ENCODE results near the gene SUPT3H. TPM values are rescaled to one million over a fixed set of nuclear protein-coding genes. Genes with fewer than 3 reads are reported as not detected.
A peak's percentile ranks its signal among the peaks of the same experiment; 100 is the strongest.

The SUPT3H gene
- total and polyA plus RNA-seq, 4 donors: 0.85 to 4.8 (median 2.4) TPM

DNA sequence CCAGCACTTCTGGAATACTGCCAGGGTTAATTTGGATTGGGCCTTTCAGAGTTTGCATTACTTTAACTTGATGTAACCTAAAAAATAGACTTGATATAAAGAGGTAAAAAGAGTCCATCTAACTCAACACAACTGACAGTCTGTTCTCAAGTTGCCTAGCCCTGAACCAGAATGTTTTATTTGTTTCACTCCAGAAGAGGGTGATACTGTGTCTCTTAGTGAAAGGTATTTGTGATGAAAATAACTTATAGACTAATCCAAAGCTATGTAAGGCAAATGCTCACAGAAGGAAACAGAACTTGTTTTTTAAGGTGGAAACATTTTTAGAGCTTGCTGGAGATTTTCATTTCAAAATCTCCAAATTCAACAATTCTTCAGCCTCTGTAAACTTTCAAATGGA lies 518.7 kb downstream of the SUPT3H start:
- no peak for TF ChIP-seq GABPA (IDR thresholded peaks at IDR 0.05 in 1 of 2, conservative IDR thresholded peaks at IDR 0.05 in 1 of 2)
- TF ChIP-seq, protein P1, sequence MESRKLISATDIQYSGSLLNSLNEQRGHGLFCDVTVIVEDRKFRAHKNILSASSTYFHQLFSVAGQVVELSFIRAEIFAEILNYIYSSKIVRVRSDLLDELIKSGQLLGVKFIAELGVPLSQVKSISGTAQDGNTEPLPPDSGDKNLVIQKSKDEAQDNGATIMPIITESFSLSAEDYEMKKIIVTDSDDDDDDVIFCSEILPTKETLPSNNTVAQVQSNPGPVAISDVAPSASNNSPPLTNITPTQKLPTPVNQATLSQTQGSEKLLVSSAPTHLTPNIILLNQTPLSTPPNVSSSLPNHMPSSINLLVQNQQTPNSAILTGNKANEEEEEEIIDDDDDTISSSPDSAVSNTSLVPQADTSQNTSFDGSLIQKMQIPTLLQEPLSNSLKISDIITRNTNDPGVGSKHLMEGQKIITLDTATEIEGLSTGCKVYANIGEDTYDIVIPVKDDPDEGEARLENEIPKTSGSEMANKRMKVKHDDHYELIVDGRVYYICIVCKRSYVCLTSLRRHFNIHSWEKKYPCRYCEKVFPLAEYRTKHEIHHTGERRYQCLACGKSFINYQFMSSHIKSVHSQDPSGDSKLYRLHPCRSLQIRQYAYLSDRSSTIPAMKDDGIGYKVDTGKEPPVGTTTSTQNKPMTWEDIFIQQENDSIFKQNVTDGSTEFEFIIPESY (IDR thresholded peaks at IDR 0.05): no peak
- TF ChIP-seq, protein P2, sequence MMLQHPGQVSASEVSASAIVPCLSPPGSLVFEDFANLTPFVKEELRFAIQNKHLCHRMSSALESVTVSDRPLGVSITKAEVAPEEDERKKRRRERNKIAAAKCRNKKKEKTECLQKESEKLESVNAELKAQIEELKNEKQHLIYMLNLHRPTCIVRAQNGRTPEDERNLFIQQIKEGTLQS (IDR thresholded peaks at IDR 0.05): no peak
- TF ChIP-seq EGR1 (IDR thresholded peaks at IDR 0.05; ENCODE audit: low read depth in 2 of 2): no peak
- TF ChIP-seq NR2F2 (IDR thresholded peaks at IDR 0.05): no peak
- TF ChIP-seq, protein P3, sequence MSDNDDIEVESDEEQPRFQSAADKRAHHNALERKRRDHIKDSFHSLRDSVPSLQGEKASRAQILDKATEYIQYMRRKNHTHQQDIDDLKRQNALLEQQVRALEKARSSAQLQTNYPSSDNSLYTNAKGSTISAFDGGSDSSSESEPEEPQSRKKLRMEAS (IDR thresholded peaks at IDR 0.05): no peak
- TF ChIP-seq RXRA (IDR thresholded peaks at IDR 0.05): no peak
- TF ChIP-seq, protein P4, sequence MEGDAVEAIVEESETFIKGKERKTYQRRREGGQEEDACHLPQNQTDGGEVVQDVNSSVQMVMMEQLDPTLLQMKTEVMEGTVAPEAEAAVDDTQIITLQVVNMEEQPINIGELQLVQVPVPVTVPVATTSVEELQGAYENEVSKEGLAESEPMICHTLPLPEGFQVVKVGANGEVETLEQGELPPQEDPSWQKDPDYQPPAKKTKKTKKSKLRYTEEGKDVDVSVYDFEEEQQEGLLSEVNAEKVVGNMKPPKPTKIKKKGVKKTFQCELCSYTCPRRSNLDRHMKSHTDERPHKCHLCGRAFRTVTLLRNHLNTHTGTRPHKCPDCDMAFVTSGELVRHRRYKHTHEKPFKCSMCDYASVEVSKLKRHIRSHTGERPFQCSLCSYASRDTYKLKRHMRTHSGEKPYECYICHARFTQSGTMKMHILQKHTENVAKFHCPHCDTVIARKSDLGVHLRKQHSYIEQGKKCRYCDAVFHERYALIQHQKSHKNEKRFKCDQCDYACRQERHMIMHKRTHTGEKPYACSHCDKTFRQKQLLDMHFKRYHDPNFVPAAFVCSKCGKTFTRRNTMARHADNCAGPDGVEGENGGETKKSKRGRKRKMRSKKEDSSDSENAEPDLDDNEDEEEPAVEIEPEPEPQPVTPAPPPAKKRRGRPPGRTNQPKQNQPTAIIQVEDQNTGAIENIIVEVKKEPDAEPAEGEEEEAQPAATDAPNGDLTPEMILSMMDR (IDR thresholded peaks at IDR 0.05; ENCODE audit: low read depth, low read length, missing input control): no peak
- peak in 1 of 2 donors; percentile 15 for TF ChIP-seq RAD21 (IDR thresholded peaks at IDR 0.05)
- H3K9me3 ChIP-seq (ENCODE audit: control insufficient read depth in 4 of 4, low read length in 3 of 4): no peaks in the 10 kb centered on the region
- no peaks in the 10 kb centered on the region for H3K4me1 ChIP-seq (ENCODE audit: control insufficient read depth in 4 of 4, insufficient read depth in 4 of 4, low read length in 3 of 4)
- H3K36me3 ChIP-seq (ENCODE audit: control insufficient read depth in 4 of 4, insufficient read depth in 3 of 4, low read depth in 1 of 4, low read length in 3 of 4): no peaks in the 10 kb centered on the region
- H3K9ac ChIP-seq (ENCODE audit: low read depth in 1 of 2, low read length in 2 of 2): no peak overlapping the region
- no peak for DNase-seq (ENCODE audit: low spot score)
- H3K27ac ChIP-seq (ENCODE audit: low read depth in 1 of 2, low read length in 2 of 2): no peak overlapping the region
- no peaks in the 10 kb centered on the region for H3K27me3 ChIP-seq (ENCODE audit: control insufficient read depth in 4 of 4, insufficient read depth in 4 of 4, low read length in 3 of 4)
- H3K4me3 ChIP-seq (ENCODE audit: low read depth in 1 of 3, low read length in 3 of 3): no peak overlapping the region

DNA sequence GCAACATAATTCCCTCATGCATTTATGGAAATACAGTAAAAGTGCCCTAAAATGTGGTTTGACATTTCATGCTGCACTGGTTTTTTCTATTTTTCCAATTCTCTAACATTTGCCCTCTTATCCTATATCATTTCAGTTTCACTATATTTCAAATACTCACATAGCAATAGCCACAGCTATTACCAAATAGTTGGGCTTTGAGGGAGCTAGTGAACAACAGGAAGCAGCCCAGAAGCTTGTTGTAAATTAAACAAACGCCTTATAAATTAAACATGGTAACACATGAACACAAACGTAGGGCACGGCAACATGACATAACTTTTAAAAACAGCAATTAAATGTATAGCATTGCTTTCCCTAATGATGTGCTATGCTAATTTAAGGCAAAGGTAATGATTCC lies 521.3 kb downstream of the SUPT3H start:
- Histone ChIP-seq H3K27ac (ENCODE audit: low read depth in 1 of 2, low read length in 2 of 2) (no peak overlapping the region), H3K36me3 (ENCODE audit: control insufficient read depth in 4 of 4, insufficient read depth in 3 of 4, low read depth in 1 of 4, low read length in 3 of 4) (no peaks in the 10 kb centered on the region), H3K4me1 (ENCODE audit: control insufficient read depth in 4 of 4, insufficient read depth in 4 of 4, low read length in 3 of 4) (no peaks in the 10 kb centered on the region), H3K9me3 (ENCODE audit: control insufficient read depth in 4 of 4, low read length in 3 of 4) (no peaks in the 10 kb centered on the region), H3K9ac (ENCODE audit: low read depth in 1 of 2, low read length in 2 of 2) (no peak overlapping the region), H3K4me3 (ENCODE audit: low read depth in 1 of 3, low read length in 3 of 3) (no peak overlapping the region), H3K27me3 (ENCODE audit: control insufficient read depth in 4 of 4, insufficient read depth in 4 of 4, low read length in 3 of 4) (no peaks in the 10 kb centered on the region)
- DNase-seq (ENCODE audit: low spot score): no peak
- 71% methylated on average over 3 of the region's 3 CpGs for WGBS
- TF ChIP-seq FOXA1 (IDR thresholded peaks at IDR 0.05): no peak
- TF ChIP-seq, protein P1 (IDR thresholded peaks at IDR 0.05): no peak
- TF ChIP-seq, protein P2 (IDR thresholded peaks at IDR 0.05): no peak
- TF ChIP-seq EGR1 (IDR thresholded peaks at IDR 0.05; ENCODE audit: low read depth in 2 of 2): no peak
- TF ChIP-seq NR2F2 (IDR thresholded peaks at IDR 0.05): no peak
- TF ChIP-seq HNF4A (conservative IDR thresholded peaks at IDR 0.05): no peak
- TF ChIP-seq JUND (IDR thresholded peaks at IDR 0.05): no peak
